Right lobe of liver (tissue), 6 donors: ENCODE measurements around the gene EIF1. TPM values are rescaled to one million over a fixed set of nuclear protein-coding genes. Genes with fewer than 3 reads are reported as not detected.
"Not testable (repeated sequence)": the region's sequence is repeated elsewhere in the genome, so short reads cannot be mapped to it uniquely, and the experiment has no call there.

Experiments
- ATAC-seq, 4 donors: fragments of 200-7000 bp; cut with Tn5 transposase; one replicate each; pipeline ENCODE4 v1.9.1; 2020; ENCODE audit warnings: mild to moderate bottlenecking in 4 of 4, moderate library complexity in 4 of 4
- DNase-seq, 3 donors: peaks; one replicate each; pipeline ENCODE4 v3.0.0-alpha.2; 2020
- H3K27ac ChIP-seq, 3 donors: fragments of 200-600 bp; one replicate each; pipeline ENCODE4 v1.8.0; 2022
- H3K27me3 ChIP-seq, 2 donors: fragments of 200-600 bp; one replicate each; pipeline ENCODE4 v1.8.0; 2022
- H3K36me3 ChIP-seq, 4 donors: fragments of 200-600 bp; sonication (generic) in 1 of 4; one replicate each; pipeline versions ENCODE4 v1.5.1 to v1.8.0; 2017 to 2022; ENCODE audit warnings: control low read depth in 1 of 4
- H3K4me1 ChIP-seq, 4 donors: fragments of 200-600 bp; sonication (generic) in 1 of 4; one replicate each; pipeline versions ENCODE4 v1.5.1 to v1.8.0; 2017 to 2022; ENCODE audit warnings: control low read depth in 1 of 4
- H3K4me3 ChIP-seq, 3 donors: fragments of 200-600 bp; one replicate each; pipeline ENCODE4 v1.8.0; 2022
- H3K9me3 ChIP-seq, 4 donors: fragments of 200-600 bp; sonication (generic) in 1 of 4; one replicate each; pipeline versions ENCODE4 v1.5.1 to v1.8.0; 2017 to 2022; ENCODE audit warnings: control low read depth in 1 of 4
- CTCF ChIP-seq, 4 donors: fragments of 200-600 bp in 3 of 4; fragments of 450-650 bp in 1 of 4; IDR thresholded peaks; one replicate each; pipeline versions ENCODE4 v1.5.1 to v1.8.0; 2016 to 2022; ENCODE audit warnings: antibody characterized with exemption in 4 of 4, mild to moderate bottlenecking in 2 of 4
- POLR2A ChIP-seq: fragments of 450-650 bp; IDR thresholded peaks from one replicate; pipeline ENCODE4 v1.6.1; 2017; ENCODE audit warnings: antibody characterized with exemption, mild to moderate bottlenecking
- WGBS: methylation state at CpG from one replicate; pipeline ENCODE4 v1.1.6; 2018; ENCODE audit warnings: low coverage, low lambda C conversion rate; ENCODE audit not compliant: insufficient coverage; ENCODE audit errors: missing lambda C conversion rate; 5-methylcytosine and 5-hydroxymethylcytosine counted together
- intact Hi-C, 2 donors: fragments of 100-400 bp; cut with DNase I; formaldehyde crosslinking; loops; one replicate each; pipeline versions ENCODE4 v1.11.2 to v1.14.1; 2022
- total RNA-seq, 6 experiments: library from RNA; depleted of rRNA in 2 of 6; stranded (reverse); fragments of >200 nt in 2 of 6; fragmentation: NEBNext Ultra II Directional in 3 of 6; extraction: Animal tissue kit (Norgen Biotek cat#: 25700) in 3 of 6; gene quantifications; one replicate each; pipeline versions ENCODE4 v1.1.0 to v1.2.4, GENCODE V29; 2016 to 2023
- donor health status: DM: no; HTN: yes; CAD: no.
- donor health status: DM: no; HTN: no; CAD: no.
- donor health status: DM: no; HTN: no; CAD: no.
- donor health status: DM: no; HTN: yes; CAD: no.
- donor health status: DM: no; HTN: yes; CAD: no.

EIF1 gene
- total RNA-seq, 6 experiments from 2014 or later: 284 to 454 (median 404) TPM

- WGBS: 72% methylated on average over 3 of the region's 3 CpGs
Observed at GRCh38 chr17:41681776-41682175, 6.9 kb upstream of the EIF1 start.

GRCh38 chr17:41682631-41683030 lies 6.1 kb upstream of the EIF1 start:
- Histone ChIP-seq H3K9me3 (no peaks in the 10 kb centered on the region), H3K27me3 (no peaks in the 10 kb centered on the region), H3K36me3 (no peaks in the 10 kb centered on the region), H3K4me3 (no peak overlapping the region), H3K4me1 (peaks cover 0 to 11% (median 4%) of the 10 kb centered on the region in 4 donors), H3K27ac (no peak overlapping the region)
- WGBS: 77% methylated on average over 2 of the region's 5 CpGs
- ATAC-seq (no peak), DNase-seq (no peak)
- TF ChIP-seq POLR2A (no peak), CTCF (IDR thresholded peaks at IDR 0.05) (no peak)
- intact Hi-C loops: no loop called here

More at GRCh38 chr17:41681776-41682175, 6.9 kb upstream of the EIF1 start:
- H3K27me3 ChIP-seq: no peaks in the 10 kb centered on the region
- no peaks in the 10 kb centered on the region for H3K36me3 ChIP-seq
- H3K9me3 ChIP-seq: no peaks in the 10 kb centered on the region
- no peak overlapping the region for H3K27ac ChIP-seq
- H3K4me3 ChIP-seq: no peak overlapping the region
- no peak for TF ChIP-seq CTCF (IDR thresholded peaks at IDR 0.05)
- DNase-seq (no peak), ATAC-seq (no peak)
- peaks cover 0 to 7% (median 0%) of the 10 kb centered on the region in 4 donors for H3K4me1 ChIP-seq
- intact Hi-C loops: no loop called here

GRCh38 chr17:41683441-41684007 lies 5.2 kb upstream of the EIF1 start:
- no peak for DNase-seq
- ATAC-seq: no peak
- intact Hi-C loops: no loop called here
- H3K4me1 ChIP-seq: peaks cover 0 to 17% (median 6%) of the 10 kb centered on the region in 4 donors
- H3K9me3 ChIP-seq: no peaks in the 10 kb centered on the region
- WGBS: 67% methylated on average over 4 of the region's 8 CpGs
- TF ChIP-seq POLR2A: no peak
- no peak for TF ChIP-seq CTCF (IDR thresholded peaks at IDR 0.05)
- no peaks in the 10 kb centered on the region for H3K36me3 ChIP-seq
- H3K27me3 ChIP-seq: no peaks in the 10 kb centered on the region
- no peak overlapping the region for H3K27ac ChIP-seq
- H3K4me3 ChIP-seq: no peak overlapping the region

- peaks cover 0 to 17% (median 6%) of the 10 kb centered on the region in 4 donors for H3K4me1 ChIP-seq
- intact Hi-C loops: no loop called here
- 68% methylated on average over 3 of the region's 4 CpGs for WGBS
- DNase-seq (no peak), ATAC-seq (no peak)
- no peaks in the 10 kb centered on the region for H3K9me3 ChIP-seq
- H3K27ac ChIP-seq: no peak overlapping the region
- H3K36me3 ChIP-seq: no peaks in the 10 kb centered on the region
- H3K27me3 ChIP-seq: no peaks in the 10 kb centered on the region
- no peak overlapping the region for H3K4me3 ChIP-seq
- TF ChIP-seq CTCF (IDR thresholded peaks at IDR 0.05) (no peak), POLR2A (no peak)
Observed at GRCh38 chr17:41684035-41684434, 4.7 kb upstream of the EIF1 start.

DNA sequence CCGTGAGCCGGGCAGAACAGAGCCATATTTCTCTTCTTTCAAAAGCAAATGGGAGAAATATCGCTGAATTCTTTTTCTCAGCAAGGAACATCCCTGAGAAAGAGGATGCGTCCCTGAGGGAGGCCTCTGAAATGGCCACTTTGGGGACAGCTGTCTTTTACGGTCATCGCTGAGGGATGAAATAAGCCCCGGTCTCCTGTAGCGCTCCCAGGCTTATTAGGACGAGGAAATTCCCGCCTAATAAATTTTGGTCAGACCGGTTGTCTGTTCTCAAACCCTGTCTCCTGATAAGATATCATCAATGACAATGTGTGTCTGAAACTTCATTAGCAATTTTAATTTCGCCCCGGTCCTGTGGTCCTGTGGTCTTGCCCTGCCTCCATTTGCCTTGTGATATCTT lies 2.9 kb upstream of the EIF1 start:
- H3K9me3 ChIP-seq, H3K27me3 ChIP-seq, ATAC-seq, H3K4me3 ChIP-seq, intact Hi-C loops, DNase-seq, H3K27ac ChIP-seq: not testable (repeated sequence)
- Histone ChIP-seq H3K4me1 (peaks cover 0 to 26% (median 15%) of the 10 kb centered on the region in 4 donors), H3K36me3 (peaks cover 9 to 14% (median 12%) of the 10 kb centered on the region in 4 donors)
- WGBS: 91% methylated on average over 5 of the region's 13 CpGs
